ENCODE measurements around the gene NPDC1.

Gene NPDC1, protein sequence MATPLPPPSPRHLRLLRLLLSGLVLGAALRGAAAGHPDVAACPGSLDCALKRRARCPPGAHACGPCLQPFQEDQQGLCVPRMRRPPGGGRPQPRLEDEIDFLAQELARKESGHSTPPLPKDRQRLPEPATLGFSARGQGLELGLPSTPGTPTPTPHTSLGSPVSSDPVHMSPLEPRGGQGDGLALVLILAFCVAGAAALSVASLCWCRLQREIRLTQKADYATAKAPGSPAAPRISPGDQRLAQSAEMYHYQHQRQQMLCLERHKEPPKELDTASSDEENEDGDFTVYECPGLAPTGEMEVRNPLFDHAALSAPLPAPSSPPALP

DNA sequence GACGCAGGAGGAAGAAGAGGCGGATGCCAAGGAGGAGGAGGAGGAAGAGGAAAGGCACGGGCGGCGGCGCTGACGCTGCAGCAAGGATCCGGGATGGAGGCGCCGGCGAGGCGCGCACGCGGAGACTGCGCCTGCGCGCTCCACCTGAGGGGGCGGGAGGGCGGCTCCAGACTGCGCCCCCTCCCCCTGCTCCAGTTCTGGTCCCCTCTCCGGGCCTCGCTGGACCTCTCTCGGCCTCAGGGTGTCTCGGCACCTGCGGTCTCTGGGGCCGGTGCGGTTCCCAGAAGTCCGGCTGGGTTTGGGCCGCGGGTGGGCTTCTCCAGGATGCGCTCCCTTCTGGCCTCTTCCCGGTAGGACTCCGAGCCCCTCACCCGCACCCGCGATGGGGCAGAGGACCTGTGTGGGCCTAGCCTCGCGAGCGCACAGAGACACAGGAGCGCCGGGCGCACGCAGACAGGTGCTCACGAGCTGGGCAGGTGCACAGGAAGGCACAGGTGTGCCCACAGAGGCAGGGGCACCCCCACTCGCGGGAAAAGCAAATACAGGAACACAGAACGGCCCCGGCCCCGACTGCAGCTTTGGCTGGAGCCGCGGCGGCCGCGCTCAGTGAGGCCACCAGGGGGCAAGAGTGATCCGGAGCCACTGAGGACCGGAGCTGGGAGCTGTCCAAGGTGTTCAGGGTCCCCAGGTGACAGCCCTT, at the start of gene NPDC1:
Gene NPDC1 (minus strand): TSS at position 90 of the 700 bp plus-strand sequence. CDS start 188 bp downstream, outside the sequence.
- ChIA-PET CTCF (interaction anchor here (0.5 to 4.4 kb wide), 39 partner anchors 10 to 531 kb away, joined by 3 to 76 read pairs (median 5); partner anchors contain the start of genes LCN8, MAN1B1, SAPCD2 and UAP1L1), POLR2A (ENCODE audit: low non-redundant PET) (interaction anchor here (0.6 to 1.1 kb wide), 3 partner anchors 37 to 159 kb away, joined by 3 to 6 read pairs (median 4); no protein-coding TSS in a partner anchor)
- peak within 1 kb of the TSS; percentile 48 for H3K27ac ChIP-seq
- TF ChIP-seq, protein P1, sequence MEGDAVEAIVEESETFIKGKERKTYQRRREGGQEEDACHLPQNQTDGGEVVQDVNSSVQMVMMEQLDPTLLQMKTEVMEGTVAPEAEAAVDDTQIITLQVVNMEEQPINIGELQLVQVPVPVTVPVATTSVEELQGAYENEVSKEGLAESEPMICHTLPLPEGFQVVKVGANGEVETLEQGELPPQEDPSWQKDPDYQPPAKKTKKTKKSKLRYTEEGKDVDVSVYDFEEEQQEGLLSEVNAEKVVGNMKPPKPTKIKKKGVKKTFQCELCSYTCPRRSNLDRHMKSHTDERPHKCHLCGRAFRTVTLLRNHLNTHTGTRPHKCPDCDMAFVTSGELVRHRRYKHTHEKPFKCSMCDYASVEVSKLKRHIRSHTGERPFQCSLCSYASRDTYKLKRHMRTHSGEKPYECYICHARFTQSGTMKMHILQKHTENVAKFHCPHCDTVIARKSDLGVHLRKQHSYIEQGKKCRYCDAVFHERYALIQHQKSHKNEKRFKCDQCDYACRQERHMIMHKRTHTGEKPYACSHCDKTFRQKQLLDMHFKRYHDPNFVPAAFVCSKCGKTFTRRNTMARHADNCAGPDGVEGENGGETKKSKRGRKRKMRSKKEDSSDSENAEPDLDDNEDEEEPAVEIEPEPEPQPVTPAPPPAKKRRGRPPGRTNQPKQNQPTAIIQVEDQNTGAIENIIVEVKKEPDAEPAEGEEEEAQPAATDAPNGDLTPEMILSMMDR (conservative IDR thresholded peaks at IDR 0.05; ENCODE audit: low read depth) = peak; percentile 99
- peak; percentile 95 for DNase-seq (ENCODE audit: low spot score)

DNA sequence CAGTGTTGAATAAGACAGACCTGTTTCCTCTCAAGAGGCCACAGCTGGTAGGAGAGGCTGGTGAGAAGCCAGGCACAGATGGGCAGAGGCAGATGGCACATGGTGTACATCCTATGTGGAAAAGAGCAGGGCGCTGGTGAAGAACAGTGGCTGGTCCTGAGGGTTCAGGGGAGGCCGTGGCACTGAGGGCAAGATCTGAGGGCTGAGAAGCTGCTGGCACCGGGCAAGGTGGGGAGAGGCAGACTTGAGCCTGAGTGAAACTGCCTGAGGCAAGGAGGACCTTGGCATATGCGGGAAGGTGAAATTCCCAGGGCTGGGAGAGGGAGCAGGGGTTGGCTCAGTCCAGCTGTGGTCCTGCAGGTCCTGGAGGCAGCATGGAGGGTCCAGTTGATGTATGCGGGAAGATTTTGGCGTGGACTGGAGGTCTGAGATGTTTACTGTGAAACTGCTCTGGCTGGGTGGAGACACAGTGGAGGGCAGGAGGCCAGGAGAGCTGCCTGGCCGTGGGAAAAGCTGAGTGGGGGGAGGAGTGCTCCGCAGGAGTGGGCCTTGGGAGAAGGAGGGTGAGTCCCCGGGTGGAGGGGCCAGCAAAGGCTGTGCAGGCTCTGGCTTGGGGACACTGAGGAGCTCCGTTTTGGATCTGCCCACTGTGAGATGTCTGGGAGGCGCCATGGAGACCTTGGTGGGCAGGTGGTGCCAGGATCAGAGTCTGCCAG, 43.4 kb upstream of the NPDC1 start:
- TF ChIP-seq, protein P1 (conservative IDR thresholded peaks at IDR 0.05; ENCODE audit: low read depth) = no peak
- CTCF ChIA-PET = interaction anchor here (0.7 to 3.2 kb wide), 4 partner anchors 18 to 55 kb away, joined by 3 to 12 read pairs (median 4); no protein-coding TSS in a partner anchor
- POLR2A ChIA-PET (ENCODE audit: low non-redundant PET) = interaction anchor here (0.5 kb wide), 1 partner anchor 180 kb away, joined by 3 read pairs; no protein-coding TSS in a partner anchor
- peak overlapping the region; percentile 34 for H3K27ac ChIP-seq
- DNase-seq (ENCODE audit: low spot score) = no peak

DNA sequence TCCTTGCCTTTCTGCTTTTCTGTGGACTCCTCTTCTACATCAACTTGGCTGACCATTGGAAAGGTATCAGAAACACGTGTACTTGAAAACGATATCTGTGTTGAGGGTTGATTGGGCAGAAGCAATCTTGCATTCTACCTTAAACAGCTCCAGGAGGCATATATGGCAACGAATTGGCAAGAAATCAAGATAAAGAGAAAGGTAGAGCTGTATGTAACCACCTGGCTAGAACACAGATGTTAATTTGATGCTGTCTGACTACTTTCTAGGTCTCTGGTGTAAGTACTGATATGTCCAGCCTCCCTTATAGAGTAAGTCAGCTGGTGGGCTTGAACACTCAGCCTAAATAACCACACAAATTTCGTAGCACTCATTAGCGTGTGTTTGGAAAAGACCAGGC, 42.1 kb upstream of the NPDC1 start:
- TF ChIP-seq, protein P1 (conservative IDR thresholded peaks at IDR 0.05; ENCODE audit: low read depth) = no peak
- H3K27ac ChIP-seq = no peak overlapping the region
- ChIA-PET CTCF (interaction anchor here (0.6 to 3.2 kb wide), 4 partner anchors 20 to 59 kb away, joined by 3 to 12 read pairs (median 5); no protein-coding TSS in a partner anchor), POLR2A (ENCODE audit: low non-redundant PET) (interaction anchor here (0.7 kb wide), 1 partner anchor 17 kb away, joined by 3 read pairs; no protein-coding TSS in a partner anchor)
- no peak for DNase-seq (ENCODE audit: low spot score)

DNA sequence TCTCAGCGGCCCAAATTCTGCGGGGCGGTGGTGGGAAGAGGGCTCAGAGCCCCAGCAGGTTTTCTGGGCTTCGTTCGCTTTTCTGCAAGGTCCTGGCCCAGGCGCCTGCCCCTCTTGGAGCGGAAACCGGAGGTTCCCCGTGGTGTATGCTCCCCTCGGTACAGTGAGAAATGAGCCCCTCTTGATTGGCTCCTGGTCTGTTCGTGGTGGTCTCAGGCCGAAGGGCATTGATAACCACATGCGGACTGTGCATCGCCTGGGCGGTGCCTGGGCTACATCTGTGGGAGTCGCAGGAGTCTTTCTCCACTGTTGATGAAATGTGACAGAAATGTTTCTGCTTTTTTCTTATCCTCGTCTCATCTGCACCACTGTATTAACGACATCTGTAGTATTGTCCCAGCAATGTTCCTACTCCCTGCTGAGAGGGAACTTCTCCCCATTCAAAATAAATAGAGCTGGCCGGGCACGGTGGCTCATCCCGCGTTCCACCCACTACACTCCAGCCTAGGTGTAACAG, 41.5 kb upstream of the NPDC1 start:
- POLR2A ChIA-PET (ENCODE audit: low non-redundant PET) = interaction anchor here (0.5 to 1.7 kb wide), 6 partner anchors 9 to 139 kb away, joined by 3 to 15 read pairs (median 4); partner anchors contain the start of genes ANAPC2, RNF224, SAPCD2 and SSNA1
- H3K27ac ChIP-seq = peak overlapping the region; percentile 97
- DNase-seq (ENCODE audit: low spot score) = no peak
- CTCF ChIA-PET = interaction anchor here (0.6 to 3.2 kb wide), 4 partner anchors 10 to 41 kb away, joined by 3 to 12 read pairs (median 4); no protein-coding TSS in a partner anchor
- TF ChIP-seq, protein P1 (conservative IDR thresholded peaks at IDR 0.05; ENCODE audit: low read depth) = no peak

DNA sequence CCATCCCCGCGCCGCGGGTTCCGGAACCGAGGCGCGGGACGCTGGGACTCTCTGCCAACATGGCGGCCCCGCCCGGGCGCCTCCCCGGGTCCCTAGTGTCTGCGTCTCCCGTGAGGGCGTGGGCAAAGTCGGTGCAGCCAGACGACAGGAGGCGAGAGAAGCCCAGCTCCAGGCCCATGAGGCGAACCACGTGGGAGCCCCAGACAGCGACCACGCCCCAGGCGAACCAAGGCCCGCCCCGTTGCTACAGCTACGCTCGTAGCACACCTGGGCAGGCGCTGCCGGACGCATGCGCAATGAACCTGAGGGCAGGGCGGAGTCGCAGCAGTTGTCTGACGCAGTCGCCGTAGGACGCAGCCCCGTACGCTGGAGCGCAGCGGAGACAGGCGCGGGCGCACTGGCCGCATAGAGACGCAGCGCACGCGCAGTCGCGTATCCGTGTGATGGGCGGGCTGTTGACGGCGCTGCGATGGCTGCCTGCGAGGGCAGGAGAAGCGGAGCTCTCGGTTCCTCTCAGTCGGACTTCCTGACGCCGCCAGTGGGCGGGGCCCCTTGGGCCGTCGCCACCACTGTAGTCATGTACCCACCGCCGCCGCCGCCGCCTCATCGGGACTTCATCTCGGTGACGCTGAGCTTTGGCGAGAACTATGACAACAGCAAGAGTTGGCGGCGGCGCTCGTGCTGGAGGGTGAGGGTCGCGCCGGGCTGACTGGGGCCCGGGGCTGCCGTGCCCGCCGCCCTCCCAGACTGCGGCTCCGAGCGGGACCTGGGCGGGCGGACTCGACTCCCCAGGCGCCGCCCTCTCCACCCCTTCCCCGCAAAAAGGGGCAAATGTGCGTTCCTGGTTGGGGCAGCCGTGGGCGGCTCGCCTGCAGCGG, 40.8 kb upstream of the NPDC1 start, which contains the start of gene MAN1B1:
Gene MAN1B1 (plus strand): TSS at position 455 of the 878 bp plus-strand sequence. CDS start 15 bp downstream, at position 470.
- CTCF ChIA-PET = interaction anchor here (0.5 to 2.1 kb wide), 7 partner anchors 11 to 48 kb away, joined by 3 to 12 read pairs (median 3); partner anchors contain the start of gene NPDC1
- peak within 1 kb of the TSS; percentile 97 for H3K27ac ChIP-seq
- POLR2A ChIA-PET (ENCODE audit: low non-redundant PET) = interaction anchor here (0.6 to 1.7 kb wide), 8 partner anchors 10 to 154 kb away, joined by 3 to 15 read pairs (median 4); partner anchors contain the start of genes ANAPC2, RNF224, SAPCD2 and SSNA1

More for the DNA sequence above, 40.8 kb upstream of the NPDC1 start, which contains the start of gene MAN1B1:
- TF ChIP-seq, protein P1 (conservative IDR thresholded peaks at IDR 0.05; ENCODE audit: low read depth) = no peak
- peak; percentile 100 for DNase-seq (ENCODE audit: low spot score)
